GM18951 (cell line): ENCODE measurements around the gene ELP4.

Experiments
- POLR2A ChIP-seq: IDR thresholded peaks from 4 replicates; pipeline ENCODE4 v1.6.1; 2011; ENCODE audit warnings: mild to moderate bottlenecking; ENCODE audit not compliant: insufficient read length, insufficient read depth; ENCODE audit errors: extremely low read depth
- in situ Hi-C: fragments of 300-500 bp; cut with MboI; formaldehyde crosslinking; loops from one replicate; pipeline ENCODE4 v1.12.0; 2022; ENCODE audit warnings: low sequenced_read_pairs, mixed read lengths, inconsistent platforms; ENCODE audit not compliant: unreplicated experiment

The ELP4 gene

GRCh38 chr11:31802609-31802989 lies 293.0 kb downstream of the ELP4 start:
- in situ Hi-C loops = loop anchor here (10.0 kb wide), 1 partner anchor 632 kb away; the partner anchor contains the start of gene WT1
- no peak for TF ChIP-seq POLR2A

GRCh38 chr11:31802990-31803812 lies 293.6 kb downstream of the ELP4 start:
- in situ Hi-C loops = loop anchor here (10.0 kb wide), 1 partner anchor 632 kb away; the partner anchor contains the start of gene WT1
- no peak for TF ChIP-seq POLR2A

GRCh38 chr11:31803813-31804311 lies 294.3 kb downstream of the ELP4 start:
- TF ChIP-seq POLR2A = no peak
- in situ Hi-C loops = loop anchor here (10.0 kb wide), 1 partner anchor 631 kb away; the partner anchor contains the start of gene WT1

- in situ Hi-C loops = loop anchor here (10.0 kb wide), 1 partner anchor 630 kb away; the partner anchor contains the start of gene WT1
Measured at GRCh38 chr11:31804312-31805036, 294.9 kb downstream of the ELP4 start.

DNA sequence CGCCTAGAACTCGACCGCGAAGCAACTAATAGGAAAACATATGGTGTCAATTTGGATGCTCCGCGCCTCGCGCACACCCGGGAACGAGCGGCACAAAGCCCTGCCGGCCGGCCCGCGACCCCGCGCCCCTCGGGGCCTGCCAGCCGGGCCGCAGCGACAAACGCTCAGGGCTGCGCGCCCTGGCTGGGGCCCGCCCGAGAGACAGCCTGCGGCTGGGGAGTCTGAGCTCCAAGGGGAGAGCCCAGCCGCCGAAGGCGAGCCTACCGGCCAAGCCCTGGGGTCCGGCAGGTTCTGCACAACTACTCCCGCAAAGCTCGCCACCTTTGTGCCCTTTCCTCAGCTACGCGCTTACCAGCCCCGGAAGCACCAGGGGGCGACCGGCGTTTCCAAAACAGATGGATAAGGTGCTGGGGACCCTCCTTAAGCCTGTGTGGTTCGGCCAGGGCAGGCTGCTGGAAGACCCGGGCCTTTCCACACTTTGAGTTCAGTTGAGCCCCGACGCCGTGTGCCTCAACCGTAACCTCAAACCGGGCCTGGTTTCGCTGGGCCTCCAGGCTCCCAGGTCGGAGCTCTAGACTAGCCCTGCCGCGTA lies 295.6 kb downstream of the ELP4 start:
- in situ Hi-C loops = loop anchor here (10.0 kb wide), 1 partner anchor 630 kb away; the partner anchor contains the start of gene WT1
- TF ChIP-seq POLR2A = no peak

More at GRCh38 chr11:31804312-31805036, 294.9 kb downstream of the ELP4 start:
- no peak for TF ChIP-seq POLR2A

- TF ChIP-seq POLR2A = no peak
- in situ Hi-C loops = loop anchor here (10.0 kb wide), 1 partner anchor 629 kb away; the partner anchor contains the start of gene WT1
Measured at GRCh38 chr11:31805629-31806185, 296.1 kb downstream of the ELP4 start.

DNA sequence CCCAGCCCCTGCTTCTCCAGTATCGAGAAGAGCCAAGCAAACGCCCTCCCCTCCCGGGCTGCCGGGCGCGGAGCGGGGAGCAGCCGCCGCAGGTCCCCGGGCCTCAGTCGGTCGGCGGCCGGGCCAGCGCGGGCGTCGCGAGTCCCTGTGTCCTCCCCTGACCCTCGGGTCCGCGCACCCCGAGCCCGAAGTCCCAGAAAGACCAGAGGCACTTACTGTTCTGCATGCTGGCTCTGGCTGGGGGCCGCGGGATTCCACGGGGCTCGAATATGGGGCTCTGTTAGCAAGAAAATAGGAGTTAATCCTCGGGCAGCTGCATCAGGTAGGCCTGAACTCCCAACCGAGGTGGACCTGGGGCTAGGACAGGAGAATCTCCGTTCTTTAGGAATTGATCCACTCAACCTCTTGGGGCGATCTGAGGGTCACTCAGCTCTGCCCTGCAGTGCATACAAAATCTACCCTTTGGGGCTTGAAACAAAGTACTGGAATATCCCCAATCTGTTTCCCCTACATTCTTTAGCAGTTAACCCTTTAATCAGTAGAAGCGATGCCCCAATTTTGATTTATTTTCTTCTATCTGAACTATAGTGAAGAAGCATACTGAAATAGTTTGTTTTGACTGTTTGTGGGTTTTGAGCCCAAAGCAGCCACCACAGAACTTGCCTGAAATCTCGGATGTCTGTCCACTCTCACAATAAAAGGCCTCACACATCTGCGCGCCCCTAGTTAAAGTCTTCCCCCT lies 296.8 kb downstream of the ELP4 start:
- in situ Hi-C loops = loop anchor here (10.0 kb wide), 1 partner anchor 628 kb away; the partner anchor contains the start of gene WT1
- TF ChIP-seq POLR2A = no peak

DNA sequence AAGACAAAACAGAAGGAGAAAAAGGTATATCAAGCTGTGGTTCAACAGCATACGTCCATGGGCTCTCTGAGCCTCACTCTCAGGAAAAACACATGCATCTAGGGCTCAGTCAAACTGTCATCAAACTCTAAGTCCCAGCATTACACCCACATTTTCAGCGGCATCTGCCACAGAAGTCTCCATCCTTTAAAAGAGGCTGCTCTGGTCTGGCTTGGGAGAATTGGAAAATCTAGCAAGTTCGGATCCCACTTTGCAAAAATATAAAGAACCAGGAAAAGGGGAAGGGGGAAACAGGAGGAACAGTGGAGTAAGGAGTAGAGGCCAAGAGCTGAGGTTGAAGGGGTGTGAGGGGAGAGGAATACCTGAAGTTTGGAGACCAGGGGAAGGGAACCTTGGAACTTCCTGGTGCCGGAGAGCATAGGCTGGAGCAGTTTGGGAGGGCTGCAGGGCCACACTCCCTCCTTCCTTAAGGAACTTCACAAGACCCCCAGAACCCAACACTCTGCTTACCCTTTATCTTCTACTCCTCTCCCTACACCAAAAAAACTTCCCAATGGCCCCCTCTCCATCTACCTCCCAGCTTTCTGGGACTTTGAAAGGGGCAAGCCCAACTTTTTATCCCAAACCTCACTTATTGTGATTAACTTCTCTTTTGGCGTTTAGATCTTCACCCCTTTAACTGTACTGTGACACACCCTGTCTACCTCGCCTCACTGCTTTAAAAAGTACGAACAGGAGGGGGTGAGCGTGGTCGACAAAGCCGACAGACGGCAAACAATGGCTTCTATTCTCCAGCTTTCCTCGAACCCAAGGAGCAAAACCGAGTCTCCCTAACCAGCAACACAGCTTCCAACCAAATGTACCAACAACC lies 297.6 kb downstream of the ELP4 start:
- no peak for TF ChIP-seq POLR2A
- in situ Hi-C loops = loop anchor here (10.0 kb wide), 1 partner anchor 628 kb away; the partner anchor contains the start of gene WT1

- in situ Hi-C loops = loop anchor here (10.0 kb wide), 1 partner anchor 627 kb away; the partner anchor contains the start of gene WT1
- TF ChIP-seq POLR2A = no peak
Measured at GRCh38 chr11:31807799-31808667, 298.5 kb downstream of the ELP4 start.
